Stimulated activated CD4-positive, alpha-beta T cell treated with anti-CD3 and anti-CD28 coated beads, Interleukin-12 subunit alpha, Interleukin-12 subunit beta, amount 100 ng/mL, for 4 hours (primary cell): Measurements from ENCODE around the gene KDM2A.
A peak's percentile ranks its signal among the peaks of the same experiment; 100 is the strongest.
"Not testable (repeated sequence)": the region's sequence is repeated elsewhere in the genome, so short reads cannot be mapped to it uniquely, and the experiment has no call there.

Experiments
- DNase-seq: peaks from one replicate; pipeline ENCODE4 v3.0.0-alpha.2; 2020

Gene KDM2A

DNA sequence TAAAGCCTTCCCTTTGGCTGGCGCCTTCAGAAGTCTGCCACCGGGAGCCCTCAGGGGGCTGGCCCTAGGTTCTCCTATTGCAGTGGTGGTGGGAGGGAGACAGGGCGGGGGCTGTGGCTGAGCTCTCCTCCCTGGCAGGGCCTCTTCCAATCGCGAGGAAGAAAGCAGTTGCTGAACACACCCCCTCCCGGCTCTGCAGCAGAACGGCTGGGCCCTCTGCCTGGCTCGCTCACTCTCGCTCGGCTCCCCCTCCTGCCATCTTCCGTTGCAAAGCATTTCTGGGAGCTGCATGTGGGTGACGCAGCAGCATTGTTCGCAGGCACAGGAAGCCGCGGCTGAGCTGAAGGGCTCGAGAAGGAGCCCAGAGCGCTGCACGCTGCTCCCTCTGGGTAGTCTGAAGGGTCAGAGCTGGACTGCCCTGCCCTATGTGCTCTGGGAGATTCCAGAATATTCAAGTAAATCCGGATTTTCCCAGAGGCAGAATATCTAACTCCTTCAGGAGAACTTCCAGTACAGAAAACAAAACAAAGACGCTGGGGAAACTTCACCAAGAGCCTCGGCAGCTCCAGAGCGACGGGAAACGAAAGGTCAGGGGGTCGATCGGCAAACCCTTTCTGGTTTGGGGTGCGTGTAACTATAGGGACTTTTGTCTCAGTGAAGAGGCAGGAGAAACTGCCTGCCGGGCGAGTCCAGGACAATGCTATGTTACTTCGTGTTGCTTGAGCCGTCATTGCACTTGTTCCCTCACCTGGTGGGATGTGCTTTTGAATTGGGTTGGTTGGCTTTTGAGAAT is 120.9 kb downstream of the KDM2A start:
- peak; percentile 89 for DNase-seq

DNA sequence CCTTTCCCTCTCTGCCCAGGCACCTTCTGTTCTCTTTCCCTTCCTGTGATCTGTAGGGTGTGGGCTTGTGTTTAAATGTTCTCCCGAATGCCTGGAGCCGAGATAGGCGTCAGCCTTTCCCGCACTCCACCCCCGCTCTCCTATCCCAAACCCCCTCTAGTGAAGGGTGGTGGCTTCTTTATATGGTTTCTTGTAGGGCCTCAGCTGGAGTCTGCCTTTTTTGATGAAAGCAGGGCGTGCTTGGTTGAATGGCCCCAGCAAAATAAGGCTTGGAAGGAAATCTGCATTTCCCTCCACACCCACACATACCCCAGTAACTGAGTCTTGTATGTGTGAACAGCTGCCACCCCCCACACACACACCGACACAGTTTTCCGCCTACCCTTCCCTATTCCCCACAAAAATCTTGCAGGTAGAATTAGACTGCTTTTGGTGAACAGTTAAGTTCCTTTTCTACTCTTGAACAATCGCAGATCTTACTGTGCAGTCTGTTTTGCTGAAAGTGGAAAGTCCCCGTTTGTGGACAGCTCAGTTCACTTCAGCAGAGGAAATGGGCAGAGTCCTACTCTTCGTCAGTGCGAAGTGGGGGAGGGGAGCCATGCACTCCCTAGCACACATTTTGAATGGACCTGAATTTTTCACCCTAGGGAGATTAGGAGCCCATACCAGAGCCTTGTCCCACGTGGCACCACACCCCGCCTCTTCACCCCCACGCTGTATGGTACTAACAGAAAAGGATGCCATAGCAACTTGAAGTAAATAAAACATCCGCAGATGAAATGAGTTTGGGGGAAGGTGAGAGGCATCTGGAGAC is 121.7 kb downstream of the KDM2A start:
- DNase-seq = peak; percentile 64

GRCh38 chr11:67242548-67242947 is 123.5 kb downstream of the KDM2A start:
- DNase-seq = no peak

DNA sequence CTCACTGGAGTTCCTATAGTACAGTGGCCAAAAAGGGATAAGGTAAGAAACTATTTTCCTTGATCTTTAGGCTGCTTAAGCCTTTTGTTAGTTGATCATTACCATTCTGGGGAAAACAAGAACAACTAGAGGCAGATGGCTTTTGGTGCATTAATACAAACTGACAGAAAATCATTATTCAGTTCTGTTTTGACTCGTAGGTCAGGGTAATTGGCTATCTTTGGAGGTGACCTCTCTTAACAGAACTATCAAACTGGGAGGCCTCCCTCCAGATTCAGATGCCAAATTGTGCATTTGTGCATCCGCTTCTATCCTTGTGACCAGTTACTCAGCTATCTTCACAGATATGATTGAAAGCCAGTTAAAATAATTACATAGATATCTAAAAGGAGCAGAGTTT is 124.0 kb downstream of the KDM2A start:
- no peak for DNase-seq

- DNase-seq = no peak
Observed at GRCh38 chr11:67245046-67245445, 126.0 kb downstream of the KDM2A start.

DNA sequence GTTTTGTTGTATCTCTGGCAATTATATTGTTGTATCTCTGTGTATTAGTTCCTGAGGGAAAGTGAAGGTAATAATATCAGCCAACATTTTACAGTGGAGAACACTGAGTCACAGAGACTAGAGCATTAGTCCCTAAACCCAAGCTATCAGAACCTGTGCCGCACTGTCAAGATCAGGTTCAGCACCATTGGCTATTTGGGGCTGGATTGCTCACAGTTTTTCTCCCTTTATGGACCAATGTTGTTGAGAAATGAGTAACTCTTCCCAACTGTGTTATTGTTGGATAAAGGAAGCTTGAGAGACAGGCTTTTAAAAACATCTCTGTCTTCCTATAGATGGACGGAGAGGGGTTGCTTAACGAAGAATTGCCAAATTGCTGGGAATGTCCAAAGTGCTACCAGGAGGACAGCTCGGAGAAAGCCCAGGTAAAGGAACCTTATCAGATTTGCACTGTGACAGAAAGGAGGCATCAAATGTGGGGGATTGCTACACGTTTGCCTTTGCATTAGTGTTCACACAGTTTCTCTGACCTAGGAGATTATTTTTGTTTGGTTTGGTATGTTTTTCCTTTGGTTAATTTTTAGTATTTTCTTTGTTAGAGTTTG is 129.0 kb downstream of the KDM2A start:
- no peak for DNase-seq

DNA sequence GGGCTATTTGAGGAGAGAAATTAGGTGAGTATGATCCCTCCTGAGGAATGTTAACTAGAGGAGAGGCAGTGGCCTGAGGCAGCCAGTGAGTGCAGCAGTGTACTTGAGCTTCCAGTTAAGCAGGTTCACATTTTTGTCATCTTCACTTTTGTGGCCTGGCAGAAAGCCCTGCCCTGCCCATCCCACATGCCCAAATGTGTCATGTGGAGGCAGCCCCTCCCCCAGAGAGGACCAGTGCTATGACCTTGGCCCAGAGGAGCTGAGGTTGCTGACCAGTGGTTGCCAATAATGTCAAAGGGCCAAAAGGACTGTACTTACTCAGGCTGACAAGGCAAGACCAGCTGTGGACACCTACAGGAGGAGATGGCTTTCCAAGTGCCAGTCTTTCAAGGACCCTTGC is 129.6 kb downstream of the KDM2A start:
- DNase-seq = no peak

- DNase-seq = no peak
Observed at GRCh38 chr11:67250059-67251043, 131.3 kb downstream of the KDM2A start.

DNA sequence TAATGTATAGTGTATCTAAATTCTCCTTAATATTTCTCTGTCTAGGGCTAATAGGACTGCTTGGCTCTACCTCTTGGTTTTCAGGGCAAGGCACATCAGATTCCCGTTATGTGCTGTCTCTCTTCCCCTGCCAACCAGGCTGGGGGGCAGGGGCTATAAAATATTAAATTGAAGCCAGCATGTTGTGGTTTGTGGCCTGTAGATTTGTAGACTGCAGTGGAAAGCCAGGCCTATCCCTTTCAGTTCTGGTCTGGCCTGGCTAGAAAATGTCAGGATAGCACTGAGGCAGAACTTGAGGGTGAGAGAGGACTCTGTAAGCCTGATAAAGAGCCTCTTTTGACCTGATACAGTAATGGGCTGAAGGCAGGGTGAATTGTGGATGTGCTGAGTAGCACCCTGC is 132.8 kb downstream of the KDM2A start:
- DNase-seq = no peak

- DNase-seq = no peak
Observed at GRCh38 chr11:67252831-67253239, 133.8 kb downstream of the KDM2A start.

DNA sequence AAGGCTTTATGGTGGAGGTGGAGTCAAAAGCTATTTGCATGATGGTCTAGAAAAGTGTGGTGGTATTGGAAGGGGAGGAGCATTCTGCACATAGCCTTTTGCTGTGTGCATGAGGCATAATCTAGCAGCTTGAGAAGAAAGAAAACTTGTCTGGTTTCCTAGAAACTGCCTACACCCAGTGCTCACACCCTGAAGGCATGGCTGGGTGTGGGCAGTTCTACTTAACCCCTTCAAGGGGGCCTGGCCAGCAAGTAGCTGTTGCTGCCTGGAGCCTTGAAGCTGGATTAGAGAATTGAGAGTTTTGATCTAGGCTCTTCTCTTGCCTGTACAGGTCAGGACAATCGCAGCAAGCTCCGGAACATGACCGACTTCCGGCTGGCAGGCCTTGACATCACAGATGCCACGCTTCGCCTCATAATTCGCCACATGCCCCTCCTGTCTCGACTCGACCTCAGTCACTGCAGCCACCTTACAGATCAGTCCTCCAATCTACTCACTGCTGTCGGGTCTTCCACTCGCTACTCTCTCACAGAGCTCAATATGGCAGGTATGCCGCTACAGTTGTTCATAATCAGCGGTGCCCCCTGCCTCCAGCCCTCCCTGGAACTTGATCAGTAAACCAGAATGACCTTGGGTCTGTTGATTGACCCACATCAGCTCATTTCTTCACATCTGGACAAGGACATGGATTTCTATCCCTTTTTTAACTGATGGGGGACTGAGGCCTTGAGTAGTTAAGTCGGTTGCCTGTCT is 135.0 kb downstream of the KDM2A start:
- DNase-seq = no peak

GRCh38 chr11:67254798-67255197 is 135.7 kb downstream of the KDM2A start:
- DNase-seq = no peak

- DNase-seq = no peak
Observed at GRCh38 chr11:67255353-67255752, 136.3 kb downstream of the KDM2A start.

DNA sequence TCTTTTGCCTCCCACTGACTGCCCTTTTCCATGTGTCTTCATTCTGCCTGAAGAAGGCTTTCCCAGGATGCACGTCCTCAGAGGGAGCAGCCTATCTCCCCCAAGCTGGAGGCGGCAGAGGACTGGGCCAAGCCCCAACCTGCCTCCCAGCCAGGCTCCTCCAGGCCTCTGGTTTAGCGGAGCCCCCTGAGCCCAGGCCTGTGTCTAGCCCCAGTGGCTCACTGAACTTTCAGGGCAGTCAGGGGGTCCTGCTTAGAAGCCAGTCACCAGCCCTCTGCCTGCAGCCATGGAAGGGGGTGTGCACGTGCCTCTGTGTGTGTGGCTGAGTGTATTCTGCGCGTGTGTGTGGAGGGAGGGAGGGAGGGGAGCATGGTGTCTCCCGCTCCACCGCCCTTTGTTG is 136.8 kb downstream of the KDM2A start:
- DNase-seq = no peak

- DNase-seq = no peak
Observed at GRCh38 chr11:67256477-67257135, 137.5 kb downstream of the KDM2A start.

DNA sequence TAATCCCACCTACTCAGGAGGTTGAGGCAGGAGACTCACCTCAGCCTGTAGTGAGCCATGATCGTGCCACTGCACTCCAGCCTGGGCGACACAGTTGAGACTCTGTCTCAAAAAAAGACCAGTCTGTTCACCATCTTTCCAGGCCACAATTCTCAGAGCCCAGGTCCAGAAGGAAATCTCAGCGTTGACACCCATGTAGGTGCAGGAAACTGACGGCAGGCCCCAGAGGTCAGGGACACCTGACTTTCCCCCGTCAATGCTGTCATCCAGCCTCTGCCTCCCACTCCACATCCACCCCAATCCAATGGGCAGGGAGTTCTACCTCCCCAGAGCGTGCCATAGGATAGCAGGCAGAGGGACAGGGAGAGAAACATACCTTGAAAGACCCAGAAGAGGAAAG is 141.3 kb downstream of the KDM2A start:
- DNase-seq = no peak

DNA sequence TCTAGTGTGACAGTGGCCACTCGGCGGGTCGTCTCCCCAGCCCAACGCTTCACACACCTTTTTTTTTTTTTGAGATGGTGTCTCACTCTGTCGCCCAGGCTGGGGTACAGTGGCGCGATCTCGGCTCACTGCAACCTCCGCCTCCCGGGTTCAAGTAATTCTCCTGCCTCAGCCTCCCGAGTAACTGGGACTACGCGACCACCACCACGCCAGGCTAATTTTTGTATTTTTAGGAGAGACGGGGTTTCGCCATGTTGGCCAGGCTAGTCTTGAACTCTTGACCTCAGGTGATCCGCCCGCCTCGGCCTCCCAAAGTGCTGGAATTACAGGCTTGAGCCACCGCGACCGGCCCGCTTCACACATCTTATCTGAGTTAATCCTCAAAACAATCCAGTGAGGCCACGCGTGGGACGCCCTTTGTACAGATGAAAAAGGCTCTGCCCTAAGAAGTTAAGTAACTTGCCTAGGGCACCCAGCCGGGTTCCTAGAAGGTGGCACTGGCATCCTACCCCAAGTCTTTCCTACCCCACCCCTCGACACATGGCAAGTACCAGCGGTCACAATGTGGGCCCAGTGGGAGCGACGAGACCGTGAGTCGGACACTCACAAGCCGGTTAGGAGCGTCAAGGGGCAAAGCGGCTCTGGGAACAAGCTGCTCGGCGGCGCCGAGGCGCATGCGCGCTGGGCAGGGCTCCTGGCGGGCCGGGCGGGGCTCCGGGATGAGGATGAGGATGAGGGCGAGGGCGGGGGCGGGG is 142.0 kb downstream of the KDM2A start:
- DNase-seq = not testable (repeated sequence)

DNA sequence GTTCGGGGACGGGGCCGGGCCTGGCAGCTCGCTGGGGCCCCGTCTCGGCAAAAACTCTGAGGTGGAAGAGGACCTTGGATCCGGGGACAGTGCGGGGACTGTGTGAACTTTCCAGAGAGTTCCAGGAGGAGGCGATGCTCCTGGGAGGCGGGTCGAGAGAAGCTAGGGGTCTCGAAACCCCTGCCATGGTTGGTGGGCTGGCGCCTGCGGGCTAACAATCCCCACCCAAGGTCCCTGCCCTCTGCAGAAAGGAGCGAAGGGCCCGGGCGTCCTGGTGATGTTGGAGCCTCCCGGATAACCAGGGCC is 142.5 kb downstream of the KDM2A start:
- DNase-seq = no peak

GRCh38 chr11:67261946-67262681 is 143.1 kb downstream of the KDM2A start:
- DNase-seq = no peak
